GM21825 (cell line): ENCODE data around the gene NLGN4X.

Experiments used
- ATAC-seq: cut with Tn5 transposase; IDR thresholded peaks from one replicate; pipeline ENCODE4 v1.9.1; 2021; ENCODE audit warnings: mild to moderate bottlenecking, moderate library complexity; ENCODE audit not compliant: unreplicated experiment

NLGN4X gene

DNA sequence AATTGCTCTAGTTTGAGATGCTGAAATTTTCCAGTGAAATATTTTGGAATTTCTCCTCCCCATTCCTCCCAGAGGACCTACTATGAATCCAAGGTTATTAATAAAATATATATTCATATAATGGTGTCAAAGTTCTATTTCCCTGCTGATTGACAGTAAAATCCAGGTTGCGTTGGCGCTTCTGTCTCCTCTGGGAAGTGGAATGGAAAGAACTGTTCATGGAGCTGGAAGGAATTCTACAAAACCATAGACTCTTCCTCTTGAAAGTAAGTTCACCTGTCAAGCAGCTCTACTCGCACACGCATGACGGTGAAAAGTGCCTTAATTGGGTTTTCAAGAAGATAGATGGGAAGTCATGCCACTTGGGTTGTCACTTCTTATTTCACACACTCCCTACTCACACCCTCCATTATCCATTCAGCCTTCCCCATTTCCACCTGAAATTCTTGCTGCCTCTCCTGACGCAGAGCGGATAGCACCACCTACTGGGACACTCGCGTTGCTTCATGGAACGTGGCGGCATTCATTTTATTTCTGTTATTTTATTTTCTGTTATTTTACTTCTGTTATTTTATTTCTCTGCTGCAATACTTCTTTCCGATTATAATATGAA, 351.6 kb downstream of the NLGN4X start:
- ATAC-seq: no peak

DNA sequence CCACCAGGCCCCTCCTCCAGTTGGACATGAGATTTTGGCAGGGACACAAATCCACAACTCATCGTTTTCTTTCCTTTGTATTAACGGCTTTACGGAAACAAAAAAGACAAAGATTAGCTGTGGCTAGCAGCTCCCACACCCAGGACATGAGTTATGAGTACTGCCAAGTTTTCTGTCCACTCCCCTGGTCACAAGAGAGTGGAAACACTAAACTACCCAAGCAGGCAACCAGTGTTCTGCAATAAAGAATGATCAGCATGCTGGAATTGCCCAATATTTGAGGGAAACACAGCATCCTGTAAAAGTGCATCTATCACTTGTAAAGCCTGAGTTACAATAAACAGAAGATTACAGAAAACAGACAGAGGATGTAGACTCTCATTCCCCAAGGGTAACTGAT, 358.4 kb downstream of the NLGN4X start:
- ATAC-seq: no peak

DNA sequence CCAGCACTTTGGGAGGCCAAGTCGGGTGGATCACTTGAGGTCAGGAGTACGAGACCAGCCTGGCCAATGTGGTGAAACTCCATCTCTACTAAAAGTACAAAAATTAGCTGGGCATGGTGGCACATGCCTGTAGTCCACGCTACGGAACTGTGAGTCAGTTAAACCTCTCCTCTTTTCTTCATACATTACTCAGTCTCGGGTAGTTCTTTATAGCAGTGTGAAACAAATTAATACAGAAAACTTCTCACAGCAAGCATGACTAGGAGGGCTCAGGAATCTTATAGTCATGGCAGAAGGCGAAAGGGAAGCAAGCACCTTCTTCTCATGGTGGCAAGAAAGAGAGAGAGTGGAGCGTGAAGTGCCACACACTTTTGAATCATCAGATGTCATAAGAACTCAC, 358.9 kb downstream of the NLGN4X start:
- ATAC-seq: no peak

DNA sequence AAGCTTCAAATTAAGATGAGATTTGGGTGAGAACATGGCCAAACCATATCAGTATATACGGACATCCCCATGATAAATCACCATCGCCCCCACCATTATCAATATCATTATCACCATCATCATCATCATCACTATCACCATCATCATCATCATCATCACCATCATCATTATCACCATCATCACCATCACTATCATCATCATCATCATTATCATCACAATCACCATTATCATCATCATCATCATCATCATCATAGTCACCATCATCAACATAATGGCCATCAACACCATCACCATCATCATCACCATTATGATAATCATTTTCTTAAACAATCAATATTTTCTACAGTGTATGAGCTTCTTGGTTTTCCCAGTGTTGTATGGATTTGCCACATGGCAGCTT, 360.9 kb downstream of the NLGN4X start:
- ATAC-seq: no peak

DNA sequence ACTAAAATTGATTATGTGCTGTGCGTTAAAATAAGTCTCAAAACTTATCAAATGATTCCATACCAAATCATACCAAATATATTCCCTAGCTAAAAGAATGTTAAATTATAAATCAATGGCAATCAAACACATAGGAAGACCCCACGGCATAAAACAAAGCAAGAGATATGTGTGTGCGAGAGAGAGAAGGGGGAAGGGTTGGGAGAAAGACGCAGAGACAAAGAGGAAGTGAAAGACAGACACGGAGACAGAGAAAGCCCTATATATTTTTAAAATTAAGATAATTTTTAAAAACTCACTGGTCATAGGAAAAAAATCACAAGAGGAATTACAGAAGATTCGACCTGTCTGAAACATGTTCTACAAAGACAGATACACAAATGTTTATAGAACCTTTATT, 371.4 kb downstream of the NLGN4X start:
- ATAC-seq: no peak

DNA sequence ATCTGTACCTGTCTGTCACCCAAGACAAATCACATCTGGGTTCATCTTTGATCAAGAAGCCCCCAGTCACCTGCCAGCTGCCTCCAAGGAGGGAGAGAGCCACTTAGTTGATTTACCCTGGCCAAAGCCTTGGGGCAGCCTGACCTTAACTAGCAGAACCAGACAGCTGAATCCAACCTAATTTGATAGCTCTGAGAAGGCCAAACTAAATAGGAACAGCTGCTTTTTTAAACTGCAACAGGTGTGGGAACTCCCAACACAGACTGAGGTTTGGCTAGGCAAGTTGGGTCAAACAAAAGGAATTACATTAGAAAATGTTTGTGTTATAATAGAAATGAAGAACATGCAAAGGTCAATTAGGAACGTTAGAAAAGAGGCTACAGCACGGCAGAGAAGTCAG, 375.7 kb downstream of the NLGN4X start:
- no peak for ATAC-seq

DNA sequence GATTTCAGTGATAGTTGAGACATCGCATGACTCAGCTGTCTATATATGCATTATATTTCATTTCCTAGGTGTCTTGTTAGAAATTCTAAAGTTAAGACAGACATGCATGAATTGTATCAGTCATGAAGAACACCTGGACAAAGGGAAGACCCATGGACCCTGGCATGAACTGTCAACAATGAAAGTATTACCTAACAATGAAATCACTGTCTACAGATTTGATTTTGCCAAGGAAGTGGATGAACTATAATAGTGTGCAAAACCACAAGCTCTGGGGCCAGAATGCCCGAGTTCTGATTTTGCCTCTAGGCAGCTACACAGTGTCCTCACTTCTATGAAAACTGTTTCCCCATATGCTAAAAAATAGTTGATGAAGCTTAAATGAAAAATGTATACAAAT, 386.1 kb downstream of the NLGN4X start:
- ATAC-seq: no peak
